ENCODE data around the gene USPL1. TPM values are rescaled to one million over a fixed set of nuclear protein-coding genes. Genes with fewer than 3 reads are reported as not detected.

Gene USPL1
- total and polyA plus RNA-seq, 2 of the 13 experiments (the other 11 are each of a cell fraction or from before 2014, with no cell fraction given), result 13.7 to 15.9 TPM

GRCh38 chr13:30577401-30577852 lies 40.3 kb upstream of the USPL1 start:
- in situ Hi-C loops (cut with HindIII; ENCODE audit: extremely low pct_ligation_motif_present, low pct_unique_long_range_greater_than_20kb) (no loop called here), intact Hi-C loops (cut with micrococcal nuclease; ENCODE audit: unreplicated experiment) (loop anchor here (10.0 kb wide), 1 partner anchor 443 kb away; no protein-coding TSS in a partner anchor)
- no peak for FAIRE-seq
- POLR2A ChIA-PET, result no interaction called here
- H3K4me1 ChIP-seq (ENCODE audit: insufficient read depth, low read length), result no peaks in the 10 kb centered on the region
- no peak overlapping the region for H3K27ac ChIP-seq (ENCODE audit: extremely low read length, insufficient read depth, low read length)
- no peaks in the 10 kb centered on the region for H4K20me1 ChIP-seq (ENCODE audit: insufficient read depth, low read length)
- H3K9me3 ChIP-seq (ENCODE audit: low read length), result no peaks in the 10 kb centered on the region
- no peak overlapping the region for H3K4me3 ChIP-seq (replicated peaks in 1 of 3; ENCODE audit: insufficient read depth in 1 of 3, low read depth in 2 of 3, low read length in 3 of 3)
- H3K79me2 ChIP-seq (ENCODE audit: insufficient read depth, low read length), result no peaks in the 10 kb centered on the region
- peak; percentile 13 for DNase-seq (ENCODE audit: low spot score)
- no TSS peak for BruUV-seq (replicated peaks)
- no peak overlapping the region for H3K9ac ChIP-seq (ENCODE audit: insufficient read depth, low read depth, low read length)
- TF ChIP-seq ZNF777 (CRISPR knock-in tag; IDR thresholded peaks at IDR 0.05), result no peak
- TF ChIP-seq FOSL2 (CRISPR knock-in tag; IDR thresholded peaks at IDR 0.05), result peak; percentile 70
- TF ChIP-seq ZFP37 (CRISPR knock-in tag; IDR thresholded peaks at IDR 0.05; ENCODE audit: borderline replicate concordance), result no peak
- 29% methylated on average over 6 of the region's 6 CpGs for WGBS (ENCODE audit: low lambda C conversion rate)
- H3K27me3 ChIP-seq (ENCODE audit: control insufficient read depth in 1 of 2, insufficient read depth in 2 of 2, low read length in 2 of 2), result no peaks in the 10 kb centered on the region
- no peak overlapping the region for H3K4me2 ChIP-seq (ENCODE audit: low read depth, low read length)
- CTCF ChIA-PET (ENCODE audit: low intra/inter-chr PET ratio, low total read pairs), result no interaction called here
- peak; percentile 72 for ATAC-seq
- H3K36me3 ChIP-seq (replicated peaks in 1 of 2; ENCODE audit: control insufficient read depth in 1 of 2, insufficient read depth in 2 of 2, low read length in 2 of 2), result no peaks in the 10 kb centered on the region
- no peak overlapping the region for H2AFZ ChIP-seq (ENCODE audit: low read length)

DNA sequence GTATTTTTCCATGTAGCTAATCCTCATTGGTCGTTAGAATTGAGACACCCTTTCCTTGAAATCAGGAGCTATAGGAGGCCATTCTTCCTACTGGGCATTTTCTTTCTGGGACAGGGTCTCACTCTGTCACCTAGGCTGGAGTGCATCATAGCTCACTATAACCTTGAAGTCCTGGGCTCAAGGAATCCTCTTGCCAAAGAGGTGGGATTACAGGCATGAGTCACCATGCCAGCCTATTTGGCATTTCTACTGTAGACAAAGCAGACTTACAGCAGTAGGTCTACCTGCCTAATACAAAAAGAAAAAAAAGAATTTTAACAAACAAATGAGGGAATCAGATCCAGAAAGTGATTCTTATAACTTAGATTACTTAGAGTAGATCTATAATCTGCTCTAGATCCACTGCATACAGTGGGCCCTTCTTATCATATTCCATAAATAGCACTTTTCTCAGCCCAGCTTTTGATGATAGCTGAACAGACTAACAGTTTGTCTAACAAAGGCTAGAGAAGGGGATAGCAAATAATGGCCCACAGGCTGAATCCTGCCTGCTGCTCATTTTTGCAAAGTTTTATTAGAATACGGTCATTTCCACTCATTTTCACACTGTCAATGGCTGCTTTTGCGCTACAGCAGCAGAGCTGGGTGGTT lies 36.7 kb upstream of the USPL1 start:
- no peaks in the 10 kb centered on the region for H3K36me3 ChIP-seq (replicated peaks in 1 of 2; ENCODE audit: control insufficient read depth in 1 of 2, insufficient read depth in 2 of 2, low read length in 2 of 2)
- ATAC-seq (no peak), FAIRE-seq (no peak), DNase-seq (ENCODE audit: low spot score) (no peak)
- intact Hi-C loops (cut with micrococcal nuclease; ENCODE audit: unreplicated experiment) (loop anchor here (1.0 kb wide), 1 partner anchor 226 kb away; no protein-coding TSS in a partner anchor), in situ Hi-C loops (cut with HindIII; ENCODE audit: extremely low pct_ligation_motif_present, low pct_unique_long_range_greater_than_20kb) (no loop called here)
- H4K20me1 ChIP-seq (ENCODE audit: insufficient read depth, low read length), result no peaks in the 10 kb centered on the region
- H3K27me3 ChIP-seq (ENCODE audit: control insufficient read depth in 1 of 2, insufficient read depth in 2 of 2, low read length in 2 of 2), result no peaks in the 10 kb centered on the region
- WGBS (ENCODE audit: low lambda C conversion rate), result 17% methylated on average over 3 of the region's 3 CpGs
- no TSS peak for BruUV-seq (replicated peaks)
- ChIA-PET POLR2A (no interaction called here), CTCF (ENCODE audit: low intra/inter-chr PET ratio, low total read pairs) (interaction anchor here (1.2 kb wide), 1 partner anchor 226 kb away, joined by 6 read pairs; no protein-coding TSS in a partner anchor)
- H3K27ac ChIP-seq (ENCODE audit: extremely low read length, insufficient read depth, low read length), result no peak overlapping the region
- H3K9ac ChIP-seq (ENCODE audit: insufficient read depth, low read depth, low read length), result no peak overlapping the region
- H3K4me1 ChIP-seq (ENCODE audit: insufficient read depth, low read length), result no peaks in the 10 kb centered on the region
- no peak overlapping the region for H2AFZ ChIP-seq (ENCODE audit: low read length)
- H3K4me2 ChIP-seq (ENCODE audit: low read depth, low read length), result no peak overlapping the region
- no peak for TF ChIP-seq TAF15 (IDR thresholded peaks at IDR 0.05; ENCODE audit: low read depth, low read length, poor library complexity, severe bottlenecking)
- TF ChIP-seq RXRB (CRISPR knock-in tag; IDR thresholded peaks at IDR 0.05; ENCODE audit: borderline replicate concordance), result no peak
- no peak for TF ChIP-seq U2AF2 (IDR thresholded peaks at IDR 0.05; ENCODE audit: low read depth, low read length)
- TF ChIP-seq GATAD2A (CRISPR knock-in tag; IDR thresholded peaks at IDR 0.05), result no peak
- TF ChIP-seq ZNF367 (CRISPR knock-in tag; IDR thresholded peaks at IDR 0.05; ENCODE audit: borderline replicate concordance), result no peak
- no peak for TF ChIP-seq PRPF4 (IDR thresholded peaks at IDR 0.05; ENCODE audit: low read depth, low read length, poor library complexity, severe bottlenecking)
- no peak for TF ChIP-seq NR1H2 (CRISPR knock-in tag; IDR thresholded peaks at IDR 0.05; ENCODE audit: borderline replicate concordance, low read depth)
- no peak for TF ChIP-seq HNRNPUL1 (IDR thresholded peaks at IDR 0.05; ENCODE audit: low read depth, low read length)
- TF ChIP-seq SRF (IDR thresholded peaks at IDR 0.05; ENCODE audit: low read depth, low read length), result no peak
- TF ChIP-seq ZNF737 (CRISPR knock-in tag; IDR thresholded peaks at IDR 0.05; ENCODE audit: borderline replicate concordance), result no peak
- no peak for TF ChIP-seq ZNF639 (CRISPR knock-in tag; conservative IDR thresholded peaks at IDR 0.05)
- no peaks in the 10 kb centered on the region for H3K79me2 ChIP-seq (ENCODE audit: insufficient read depth, low read length)
- no peak overlapping the region for H3K4me3 ChIP-seq (replicated peaks in 1 of 3; ENCODE audit: insufficient read depth in 1 of 3, low read depth in 2 of 3, low read length in 3 of 3)
- H3K9me3 ChIP-seq (ENCODE audit: low read length), result no peaks in the 10 kb centered on the region
